Uterus (tissue), 2 donors: ENCODE results near the gene GPR37L1.

Experiments
- POLR2A ChIP-seq, 2 donors: fragments of 450-650 bp; IDR thresholded peaks; one replicate each; pipeline ENCODE4 v1.6.1; 2016; ENCODE audit warnings: antibody characterized with exemption in 2 of 2, mild to moderate bottlenecking in 1 of 2, moderate library complexity in 1 of 2
- TF ChIP-seq, protein P1 (sequence below), 4 experiments: fragments of 200-600 bp in 2 of 4; fragments of 450-650 bp in 2 of 4; sonication (generic) in 2 of 4; IDR thresholded peaks; one replicate each; pipeline ENCODE4 v1.5.1; 2016 to 2019; ENCODE audit warnings: antibody characterized with exemption in 4 of 4, mild to moderate bottlenecking in 2 of 4, moderate library complexity in 1 of 4

GRCh38 chr1:202151045-202151444, 28.3 kb downstream of the GPR37L1 start:
- TF ChIP-seq, protein P1, sequence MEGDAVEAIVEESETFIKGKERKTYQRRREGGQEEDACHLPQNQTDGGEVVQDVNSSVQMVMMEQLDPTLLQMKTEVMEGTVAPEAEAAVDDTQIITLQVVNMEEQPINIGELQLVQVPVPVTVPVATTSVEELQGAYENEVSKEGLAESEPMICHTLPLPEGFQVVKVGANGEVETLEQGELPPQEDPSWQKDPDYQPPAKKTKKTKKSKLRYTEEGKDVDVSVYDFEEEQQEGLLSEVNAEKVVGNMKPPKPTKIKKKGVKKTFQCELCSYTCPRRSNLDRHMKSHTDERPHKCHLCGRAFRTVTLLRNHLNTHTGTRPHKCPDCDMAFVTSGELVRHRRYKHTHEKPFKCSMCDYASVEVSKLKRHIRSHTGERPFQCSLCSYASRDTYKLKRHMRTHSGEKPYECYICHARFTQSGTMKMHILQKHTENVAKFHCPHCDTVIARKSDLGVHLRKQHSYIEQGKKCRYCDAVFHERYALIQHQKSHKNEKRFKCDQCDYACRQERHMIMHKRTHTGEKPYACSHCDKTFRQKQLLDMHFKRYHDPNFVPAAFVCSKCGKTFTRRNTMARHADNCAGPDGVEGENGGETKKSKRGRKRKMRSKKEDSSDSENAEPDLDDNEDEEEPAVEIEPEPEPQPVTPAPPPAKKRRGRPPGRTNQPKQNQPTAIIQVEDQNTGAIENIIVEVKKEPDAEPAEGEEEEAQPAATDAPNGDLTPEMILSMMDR (IDR thresholded peaks at IDR 0.05), result no peak
- TF ChIP-seq POLR2A (IDR thresholded peaks at IDR 0.05), result no peak
